Measurements from ENCODE around the gene CACNA1C. TPM values are rescaled to one million over a fixed set of nuclear protein-coding genes. Genes with fewer than 3 reads are reported as not detected.

Gene CACNA1C
- total and polyA plus RNA-seq, 4 donors = 4.3 to 114 (median 46.3) TPM

GRCh38 chr12:2477009-2477766, 424.4 kb downstream of the CACNA1C start:
- Histone ChIP-seq H3K4me1 (ENCODE audit: control insufficient read depth in 1 of 2, insufficient read depth in 2 of 2, low read length in 2 of 2) (no peaks in the 10 kb centered on the region), H3K9me3 (ENCODE audit: control insufficient read depth, low read length) (no peaks in the 10 kb centered on the region), H3K4me3 (ENCODE audit: low read length in 2 of 2) (no peak overlapping the region), H3K27ac (ENCODE audit: low read depth in 1 of 2, low read length in 2 of 2) (no peak overlapping the region), H3K36me3 (ENCODE audit: control insufficient read depth in 1 of 2, insufficient read depth in 2 of 2, low read length in 1 of 2) (no peaks in the 10 kb centered on the region), H3K27me3 (ENCODE audit: control insufficient read depth in 1 of 2, insufficient read depth in 2 of 2, low read length in 1 of 2) (no peaks in the 10 kb centered on the region)
- WGBS, 2 donors = 91 to 93% methylated on average over 8 of the region's 8 CpGs
- DNase-seq = no peak
- ATAC-seq (ENCODE audit: low FRiP score) = no peak
- intact Hi-C loops (cut with DNase I) = no loop called here

- no peak for DNase-seq
- Histone ChIP-seq H3K4me3 (ENCODE audit: low read length in 2 of 2) (no peak overlapping the region), H3K36me3 (ENCODE audit: control insufficient read depth in 1 of 2, insufficient read depth in 2 of 2, low read length in 1 of 2) (no peaks in the 10 kb centered on the region), H3K4me1 (ENCODE audit: control insufficient read depth in 1 of 2, insufficient read depth in 2 of 2, low read length in 2 of 2) (no peaks in the 10 kb centered on the region), H3K27me3 (ENCODE audit: control insufficient read depth in 1 of 2, insufficient read depth in 2 of 2, low read length in 1 of 2) (no peaks in the 10 kb centered on the region), H3K27ac (ENCODE audit: low read depth in 1 of 2, low read length in 2 of 2) (no peak overlapping the region), H3K9me3 (ENCODE audit: control insufficient read depth, low read length) (no peaks in the 10 kb centered on the region)
- intact Hi-C loops (cut with DNase I) = no loop called here
- no peak for ATAC-seq (ENCODE audit: low FRiP score)
- WGBS, 2 donors = 92 to 93% methylated on average over 13 of the region's 13 CpGs
Measured at GRCh38 chr12:2479851-2480535, 427.2 kb downstream of the CACNA1C start.

GRCh38 chr12:2481346-2481745, 428.6 kb downstream of the CACNA1C start:
- DNase-seq (no peak), ATAC-seq (ENCODE audit: low FRiP score) (no peak)
- peaks cover 0 to 3% of the 10 kb centered on the region in 2 donors for H3K36me3 ChIP-seq (ENCODE audit: control insufficient read depth in 1 of 2, insufficient read depth in 2 of 2, low read length in 1 of 2)

DNA sequence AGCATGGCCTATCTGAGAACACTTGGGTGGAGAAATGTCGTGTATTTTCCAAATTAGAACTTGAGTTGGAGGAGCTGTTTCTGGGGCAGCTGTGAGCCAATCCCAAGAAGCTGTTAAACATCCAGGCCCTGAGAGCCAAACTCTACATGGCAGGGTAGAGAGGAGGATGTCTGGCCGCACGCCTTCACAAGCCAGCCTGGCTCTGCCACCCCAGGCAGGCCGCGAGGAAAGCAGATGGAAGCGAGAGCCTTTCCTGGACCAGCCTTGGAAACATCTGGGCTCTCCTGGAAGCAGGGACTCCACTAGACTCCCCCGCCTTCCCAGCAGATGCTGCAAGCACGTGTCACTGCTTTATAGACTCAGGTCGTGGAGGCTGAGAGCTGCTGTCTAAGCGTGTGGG, 429.2 kb downstream of the CACNA1C start:
- H3K9me3 ChIP-seq (ENCODE audit: control insufficient read depth, low read length) = no peaks in the 10 kb centered on the region
- H3K4me3 ChIP-seq (ENCODE audit: low read length in 2 of 2) = no peak overlapping the region
- H3K27me3 ChIP-seq (ENCODE audit: control insufficient read depth in 1 of 2, insufficient read depth in 2 of 2, low read length in 1 of 2) = no peaks in the 10 kb centered on the region
- intact Hi-C loops (cut with DNase I) = no loop called here
- DNase-seq (no peak), ATAC-seq (ENCODE audit: low FRiP score) (no peak)
- H3K36me3 ChIP-seq (ENCODE audit: control insufficient read depth in 1 of 2, insufficient read depth in 2 of 2, low read length in 1 of 2) = peaks cover 0 to 3% of the 10 kb centered on the region in 2 donors
- H3K27ac ChIP-seq (ENCODE audit: low read depth in 1 of 2, low read length in 2 of 2) = no peak overlapping the region
- H3K4me1 ChIP-seq (ENCODE audit: control insufficient read depth in 1 of 2, insufficient read depth in 2 of 2, low read length in 2 of 2) = no peaks in the 10 kb centered on the region
- WGBS, 2 donors = 63 to 72% methylated on average over 10 of the region's 10 CpGs

More at GRCh38 chr12:2481346-2481745, 428.6 kb downstream of the CACNA1C start:
- no peaks in the 10 kb centered on the region for H3K27me3 ChIP-seq (ENCODE audit: control insufficient read depth in 1 of 2, insufficient read depth in 2 of 2, low read length in 1 of 2)
- H3K27ac ChIP-seq (ENCODE audit: low read depth in 1 of 2, low read length in 2 of 2) = no peak overlapping the region
- WGBS, 2 donors = 89 to 94% methylated on average over 8 of the region's 8 CpGs
- no peaks in the 10 kb centered on the region for H3K9me3 ChIP-seq (ENCODE audit: control insufficient read depth, low read length)
- no peak overlapping the region for H3K4me3 ChIP-seq (ENCODE audit: low read length in 2 of 2)
- H3K4me1 ChIP-seq (ENCODE audit: control insufficient read depth in 1 of 2, insufficient read depth in 2 of 2, low read length in 2 of 2) = no peaks in the 10 kb centered on the region
- intact Hi-C loops (cut with DNase I) = no loop called here

DNA sequence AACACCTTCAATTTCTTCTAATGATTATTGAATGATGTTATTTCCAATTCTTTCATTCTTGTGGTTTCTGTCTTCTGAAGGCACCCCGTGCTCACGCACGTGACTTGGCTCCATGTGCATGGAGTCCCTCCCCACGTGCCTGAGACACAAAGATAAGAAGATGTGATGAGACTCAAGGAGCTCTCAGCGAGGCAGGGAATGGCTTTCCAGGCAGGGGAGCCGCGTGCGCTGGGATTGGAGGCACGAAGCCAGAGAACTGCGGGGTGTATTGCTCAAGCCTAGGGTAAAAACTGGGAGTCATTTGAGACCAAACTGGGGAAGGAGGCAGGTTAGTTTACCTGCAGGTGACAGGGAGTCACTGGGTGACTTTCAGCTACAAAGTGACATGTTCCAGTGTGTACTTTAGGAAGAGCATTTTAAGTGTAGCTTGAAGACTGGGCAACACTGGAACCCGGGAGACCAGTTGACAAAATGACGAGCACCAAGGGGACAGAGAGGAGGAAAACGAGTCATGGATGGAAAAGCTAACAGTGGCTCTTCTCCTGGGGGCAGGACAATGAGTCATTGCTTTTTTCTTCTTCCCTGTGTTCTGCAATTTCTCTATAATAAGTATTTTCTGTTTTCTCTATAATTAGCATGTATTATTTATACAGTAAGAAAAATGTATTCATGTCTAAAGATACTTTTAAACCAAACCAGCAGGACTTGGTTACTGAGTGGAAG, 430.3 kb downstream of the CACNA1C start:
- H3K36me3 ChIP-seq (ENCODE audit: control insufficient read depth in 1 of 2, insufficient read depth in 2 of 2, low read length in 1 of 2) = peaks cover 0 to 3% of the 10 kb centered on the region in 2 donors
- no peaks in the 10 kb centered on the region for H3K9me3 ChIP-seq (ENCODE audit: control insufficient read depth, low read length)
- WGBS, 2 donors = 81 to 84% methylated on average over 13 of the region's 13 CpGs
- H3K4me3 ChIP-seq (ENCODE audit: low read length in 2 of 2) = no peak overlapping the region
- ATAC-seq (ENCODE audit: low FRiP score) = no peak
- intact Hi-C loops (cut with DNase I) = no loop called here
- DNase-seq = no peak
- H3K27me3 ChIP-seq (ENCODE audit: control insufficient read depth in 1 of 2, insufficient read depth in 2 of 2, low read length in 1 of 2) = no peaks in the 10 kb centered on the region
- no peak overlapping the region for H3K27ac ChIP-seq (ENCODE audit: low read depth in 1 of 2, low read length in 2 of 2)
- H3K4me1 ChIP-seq (ENCODE audit: control insufficient read depth in 1 of 2, insufficient read depth in 2 of 2, low read length in 2 of 2) = no peaks in the 10 kb centered on the region

DNA sequence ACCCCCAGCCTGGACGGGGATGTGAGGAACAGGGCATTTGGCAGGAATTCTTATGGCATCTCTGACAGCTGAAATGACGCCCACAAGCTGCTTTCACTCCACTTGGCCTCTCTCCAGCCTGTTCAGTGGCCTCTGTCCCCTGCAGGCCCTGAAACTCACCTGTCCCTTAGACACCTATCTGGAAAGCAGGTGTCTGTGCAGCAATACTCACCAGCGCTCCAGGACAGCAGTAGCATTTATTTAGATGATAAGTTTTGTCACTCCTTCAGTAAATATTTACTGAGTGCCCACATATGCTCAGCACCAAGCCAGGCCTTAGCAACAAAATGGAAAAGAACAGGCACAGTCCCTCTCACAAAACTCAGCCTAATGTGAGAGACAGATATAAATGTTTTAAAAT, 430.9 kb downstream of the CACNA1C start:
- peaks cover 0 to 3% of the 10 kb centered on the region in 2 donors for H3K36me3 ChIP-seq (ENCODE audit: control insufficient read depth in 1 of 2, insufficient read depth in 2 of 2, low read length in 1 of 2)
- intact Hi-C loops (cut with DNase I) = no loop called here
- no peaks in the 10 kb centered on the region for H3K4me1 ChIP-seq (ENCODE audit: control insufficient read depth in 1 of 2, insufficient read depth in 2 of 2, low read length in 2 of 2)

DNA sequence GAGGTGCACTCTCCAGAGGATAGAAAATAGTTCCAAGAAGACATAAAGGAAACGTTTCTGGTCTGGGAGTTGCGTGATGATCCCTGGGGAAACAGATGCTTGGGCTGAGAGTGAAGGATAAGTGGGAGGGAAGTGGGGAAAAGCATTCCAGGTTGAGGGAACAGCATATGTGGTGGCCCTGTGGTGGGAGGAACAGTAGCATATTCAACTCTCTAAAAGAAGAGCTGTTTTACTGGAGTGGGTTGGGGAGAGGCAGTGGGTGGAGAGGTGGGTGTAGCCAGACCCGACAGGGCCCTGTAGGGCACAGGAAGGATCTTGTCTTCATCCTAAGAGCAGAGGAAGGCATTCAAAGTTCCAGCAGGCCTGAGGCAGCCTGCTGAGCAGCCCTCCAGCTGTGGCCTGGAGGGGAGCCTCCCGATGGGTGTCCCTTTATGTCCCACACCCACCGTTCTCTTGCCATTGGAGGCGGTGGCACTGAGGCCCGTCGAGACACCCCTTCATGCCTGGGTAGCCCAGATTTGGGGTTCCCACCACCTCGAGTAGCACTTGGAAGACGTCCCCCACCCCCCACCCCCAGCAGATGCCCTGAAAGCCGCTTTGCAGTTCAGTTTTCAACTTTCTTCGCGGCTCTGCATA, 431.5 kb downstream of the CACNA1C start:
- no peak overlapping the region for H3K4me3 ChIP-seq (ENCODE audit: low read length in 2 of 2)
- H3K4me1 ChIP-seq (ENCODE audit: control insufficient read depth in 1 of 2, insufficient read depth in 2 of 2, low read length in 2 of 2) = no peaks in the 10 kb centered on the region
- H3K27ac ChIP-seq (ENCODE audit: low read depth in 1 of 2, low read length in 2 of 2) = no peak overlapping the region
- H3K36me3 ChIP-seq (ENCODE audit: control insufficient read depth in 1 of 2, insufficient read depth in 2 of 2, low read length in 1 of 2) = peaks cover 0 to 3% of the 10 kb centered on the region in 2 donors
- 83 to 84% methylated on average over 13 of the region's 13 CpGs for WGBS, 2 donors
- ATAC-seq (ENCODE audit: low FRiP score) (no peak), DNase-seq (no peak)
- no peaks in the 10 kb centered on the region for H3K27me3 ChIP-seq (ENCODE audit: control insufficient read depth in 1 of 2, insufficient read depth in 2 of 2, low read length in 1 of 2)
- intact Hi-C loops (cut with DNase I) = no loop called here
- H3K9me3 ChIP-seq (ENCODE audit: control insufficient read depth, low read length) = no peaks in the 10 kb centered on the region

More for the DNA sequence above, 430.9 kb downstream of the CACNA1C start:
- 80 to 82% methylated on average over 3 of the region's 3 CpGs for WGBS, 2 donors
- H3K4me3 ChIP-seq (ENCODE audit: low read length in 2 of 2) = no peak overlapping the region
- no peak for ATAC-seq (ENCODE audit: low FRiP score)
- no peak for DNase-seq
- H3K9me3 ChIP-seq (ENCODE audit: control insufficient read depth, low read length) = no peaks in the 10 kb centered on the region
- no peaks in the 10 kb centered on the region for H3K27me3 ChIP-seq (ENCODE audit: control insufficient read depth in 1 of 2, insufficient read depth in 2 of 2, low read length in 1 of 2)
- H3K27ac ChIP-seq (ENCODE audit: low read depth in 1 of 2, low read length in 2 of 2) = no peak overlapping the region

DNA sequence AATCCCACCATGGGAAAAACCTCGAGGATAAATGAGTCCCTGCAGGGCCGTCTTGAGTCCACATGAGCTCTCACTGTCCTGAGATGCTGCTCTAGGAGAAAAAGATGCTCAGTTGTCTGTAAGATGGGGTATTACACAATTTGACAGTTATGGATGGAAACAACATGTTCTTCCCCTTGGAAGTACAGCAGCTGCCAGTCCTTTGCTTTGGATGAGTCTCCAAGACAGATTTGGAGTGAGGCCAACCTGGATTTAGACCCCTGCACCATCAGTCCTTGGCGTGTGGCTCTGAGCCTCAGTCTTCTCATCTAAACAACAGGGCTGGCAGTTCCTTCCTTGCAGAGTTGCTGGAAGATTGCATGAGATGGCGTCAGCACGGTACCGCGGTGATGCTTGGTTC, 432.9 kb downstream of the CACNA1C start:
- no peaks in the 10 kb centered on the region for H3K27me3 ChIP-seq (ENCODE audit: control insufficient read depth in 1 of 2, insufficient read depth in 2 of 2, low read length in 1 of 2)
- H3K4me3 ChIP-seq (ENCODE audit: low read length in 2 of 2) = no peak overlapping the region
- H3K4me1 ChIP-seq (ENCODE audit: control insufficient read depth in 1 of 2, insufficient read depth in 2 of 2, low read length in 2 of 2) = peaks cover 0 to 3% of the 10 kb centered on the region in 2 donors
- H3K27ac ChIP-seq (ENCODE audit: low read depth in 1 of 2, low read length in 2 of 2) = no peak overlapping the region
- H3K36me3 ChIP-seq (ENCODE audit: control insufficient read depth in 1 of 2, insufficient read depth in 2 of 2, low read length in 1 of 2) = peaks cover 0 to 3% of the 10 kb centered on the region in 2 donors
- intact Hi-C loops (cut with DNase I) = no loop called here
- 81 to 85% methylated on average over 7 of the region's 7 CpGs for WGBS, 2 donors
- ATAC-seq (ENCODE audit: low FRiP score) (no peak), DNase-seq (no peak)
- H3K9me3 ChIP-seq (ENCODE audit: control insufficient read depth, low read length) = no peaks in the 10 kb centered on the region
